Panc1 (cell line): ENCODE results near the gene RPL23.

ENCODE experiments used
- POLR2AphosphoS5 ChIP-seq: IDR thresholded peaks from 2 replicates; pipeline ENCODE4 v1.6.1; 2012; ENCODE audit warnings: mild to moderate bottlenecking, low read depth, low read length, moderate library complexity
- TCF7L2 ChIP-seq: IDR thresholded peaks from 2 replicates; pipeline ENCODE4 v1.6.1; 2011; ENCODE audit warnings: mild to moderate bottlenecking, low read depth, low read length, inconsistent platforms
- TF ChIP-seq, protein P1 (sequence below): fragments of 450-650 bp; IDR thresholded peaks from 2 replicates; pipeline ENCODE4 v1.5.1; 2017; ENCODE audit warnings: mild to moderate bottlenecking

DNA sequence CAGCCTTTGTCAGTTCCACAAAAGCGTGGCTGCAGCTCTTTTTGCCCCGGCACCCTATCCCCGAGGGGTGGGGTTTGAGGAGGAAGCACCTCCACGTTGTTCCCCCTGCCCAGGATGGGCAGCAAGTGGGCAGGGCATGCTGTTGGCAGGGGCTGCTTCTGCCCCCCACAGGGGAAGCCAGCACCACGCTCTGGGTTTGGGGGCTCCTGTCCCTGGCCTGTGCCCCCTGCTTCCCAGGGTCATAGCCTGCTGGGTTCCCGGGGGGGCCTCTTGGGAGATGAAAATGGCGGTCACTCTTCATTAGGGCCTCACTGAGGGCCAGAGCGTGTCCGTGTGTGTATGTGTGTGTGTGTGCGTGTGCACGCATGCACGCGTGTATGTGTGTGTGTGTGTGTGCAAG lies 39.1 kb upstream of the RPL23 start:
- TF ChIP-seq, protein P1, sequence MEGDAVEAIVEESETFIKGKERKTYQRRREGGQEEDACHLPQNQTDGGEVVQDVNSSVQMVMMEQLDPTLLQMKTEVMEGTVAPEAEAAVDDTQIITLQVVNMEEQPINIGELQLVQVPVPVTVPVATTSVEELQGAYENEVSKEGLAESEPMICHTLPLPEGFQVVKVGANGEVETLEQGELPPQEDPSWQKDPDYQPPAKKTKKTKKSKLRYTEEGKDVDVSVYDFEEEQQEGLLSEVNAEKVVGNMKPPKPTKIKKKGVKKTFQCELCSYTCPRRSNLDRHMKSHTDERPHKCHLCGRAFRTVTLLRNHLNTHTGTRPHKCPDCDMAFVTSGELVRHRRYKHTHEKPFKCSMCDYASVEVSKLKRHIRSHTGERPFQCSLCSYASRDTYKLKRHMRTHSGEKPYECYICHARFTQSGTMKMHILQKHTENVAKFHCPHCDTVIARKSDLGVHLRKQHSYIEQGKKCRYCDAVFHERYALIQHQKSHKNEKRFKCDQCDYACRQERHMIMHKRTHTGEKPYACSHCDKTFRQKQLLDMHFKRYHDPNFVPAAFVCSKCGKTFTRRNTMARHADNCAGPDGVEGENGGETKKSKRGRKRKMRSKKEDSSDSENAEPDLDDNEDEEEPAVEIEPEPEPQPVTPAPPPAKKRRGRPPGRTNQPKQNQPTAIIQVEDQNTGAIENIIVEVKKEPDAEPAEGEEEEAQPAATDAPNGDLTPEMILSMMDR, result no peak
- TF ChIP-seq TCF7L2 (no peak), POLR2AphosphoS5 (no peak)
